SK-N-MC (cell line): ENCODE results near the gene TMEM63A.

Experiments
- DNase-seq: peaks from one replicate; pipeline ENCODE4 v3.0.0-alpha.2; 2011; ENCODE audit warnings: low read depth, low spot score
- H3K27ac ChIP-seq: fragments of 200-600 bp; sonication (generic); 2 replicates; pipeline ENCODE4 v1.5.1; 2016; ENCODE audit warnings: mixed run types
- H3K36me3 ChIP-seq: fragments of 200-600 bp; sonication (generic); 2 replicates; pipeline ENCODE4 v1.6.1; 2017; ENCODE audit warnings: antibody characterized with exemption, low read length, mixed read lengths; ENCODE audit not compliant: insufficient read depth
- H3K4me3 ChIP-seq: fragments of 200-600 bp; sonication (generic); 2 replicates; pipeline ENCODE4 v1.5.1; 2016
- H3K9ac ChIP-seq: fragments of 200-600 bp; sonication (generic); 2 replicates; pipeline ENCODE4 v1.8.0; 2017; ENCODE audit warnings: mixed run types, mixed read lengths; ENCODE audit not compliant: insufficient read length
- H3K9me3 ChIP-seq: fragments of 200-600 bp; sonication (generic); 2 replicates; pipeline ENCODE4 v1.6.1; 2017; ENCODE audit warnings: low read depth, mild to moderate bottlenecking, antibody characterized with exemption, low read length, moderate library complexity, mixed read lengths
- EZH2 ChIP-seq: fragments of 200-600 bp; sonication (generic); IDR thresholded peaks from one replicate; pipeline ENCODE4 v1.6.1; 2017; ENCODE audit warnings: antibody characterized with exemption
- FOXP2 ChIP-seq: optimal IDR thresholded peaks from 2 replicates; pipeline ENCODE3; 2011; ENCODE audit warnings: mild to moderate bottlenecking, moderate library complexity; ENCODE audit not compliant: insufficient read depth; ENCODE audit errors: extremely low read length, control extremely low read depth
- POLR2AphosphoS5 ChIP-seq: IDR thresholded peaks from 2 replicates; pipeline ENCODE4 v1.6.1; 2012; ENCODE audit warnings: mild to moderate bottlenecking, low read depth, low read length, borderline replicate concordance

The TMEM63A gene

GRCh38 chr1:225914391-225914790 is 32.2 kb upstream of the TMEM63A start:
- no peak overlapping the region for H3K9ac ChIP-seq
- no peak overlapping the region for H3K27ac ChIP-seq
- TF ChIP-seq POLR2AphosphoS5 (no peak), FOXP2 (no peak), EZH2 (no peak)
- DNase-seq, result no peak
- no peak overlapping the region for H3K4me3 ChIP-seq
- no peaks in the 10 kb centered on the region for H3K9me3 ChIP-seq
- H3K36me3 ChIP-seq, result peaks cover 16% of the 10 kb centered on the region

DNA sequence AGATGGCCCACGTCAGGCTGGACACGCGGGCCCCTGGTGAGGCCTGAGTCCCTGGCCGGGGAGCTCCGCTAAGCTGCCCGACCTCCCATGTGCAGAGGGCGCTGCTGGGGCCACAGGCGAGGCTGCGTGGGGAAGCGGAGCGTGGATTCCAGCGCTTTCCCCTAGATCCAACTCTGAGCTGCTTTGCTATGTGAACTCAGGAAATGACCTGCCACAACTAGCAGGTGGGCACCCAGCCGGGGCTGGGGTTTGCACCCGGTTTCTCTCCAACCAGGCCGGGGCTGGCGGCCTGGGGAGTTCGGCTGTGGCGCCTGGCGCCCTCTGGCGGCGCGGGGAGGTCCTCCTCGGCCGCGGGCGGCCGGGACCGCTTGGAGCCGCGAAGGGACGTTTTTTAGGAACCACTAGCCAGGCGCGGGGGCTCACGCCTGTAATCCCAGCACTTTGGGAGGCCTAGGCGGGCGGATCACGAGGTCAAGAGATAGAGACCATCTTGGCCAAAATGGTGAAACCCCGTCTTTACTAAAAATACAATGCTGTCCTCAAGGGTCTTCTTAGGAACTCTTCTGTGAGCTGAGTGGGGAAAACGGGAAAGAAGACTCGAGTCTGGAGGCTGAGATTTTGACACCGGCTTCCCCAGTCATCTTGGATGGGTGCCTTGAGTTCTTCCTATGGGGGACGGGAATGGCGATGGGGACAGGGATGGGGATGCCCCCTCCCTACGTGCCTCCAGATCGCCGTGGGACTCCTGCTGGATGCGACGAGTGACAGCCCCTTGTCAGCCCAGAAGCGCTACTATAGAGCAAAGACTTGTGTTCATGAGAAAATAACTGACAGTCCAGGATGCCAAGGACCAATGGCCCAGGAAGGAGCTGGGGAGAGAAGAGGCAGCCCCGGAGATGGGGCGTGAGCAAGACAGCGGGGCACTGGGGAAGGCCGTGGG is 29.3 kb upstream of the TMEM63A start:
- no peaks in the 10 kb centered on the region for H3K36me3 ChIP-seq
- DNase-seq, result no peak
- H3K4me3 ChIP-seq, result no peak overlapping the region
- TF ChIP-seq EZH2 (no peak), POLR2AphosphoS5 (no peak), FOXP2 (no peak)
- H3K9ac ChIP-seq, result no peak overlapping the region
- no peaks in the 10 kb centered on the region for H3K9me3 ChIP-seq
- no peak overlapping the region for H3K27ac ChIP-seq

DNA sequence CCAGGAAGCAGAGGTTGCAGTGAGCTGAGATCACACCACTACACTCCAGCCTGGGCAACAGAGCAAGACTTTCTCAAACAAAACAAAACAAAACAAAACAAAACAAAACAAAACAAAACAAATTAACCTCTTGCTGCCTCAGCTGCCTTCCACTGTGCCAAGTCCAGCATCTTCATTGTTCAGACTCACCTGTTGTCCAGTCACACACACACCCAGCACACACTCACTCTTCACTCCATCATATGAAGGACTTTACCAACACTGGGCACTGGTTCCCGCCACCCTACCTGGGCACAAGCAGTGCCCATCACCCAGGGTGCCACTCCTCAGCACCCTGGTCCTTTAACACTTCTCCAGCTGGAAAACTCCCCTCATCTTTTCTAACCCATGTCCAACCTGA is 27.3 kb upstream of the TMEM63A start:
- no peaks in the 10 kb centered on the region for H3K36me3 ChIP-seq
- H3K27ac ChIP-seq, result no peak overlapping the region
- DNase-seq, result no peak
- no peak for TF ChIP-seq FOXP2
- TF ChIP-seq POLR2AphosphoS5, result no peak
- no peak for TF ChIP-seq EZH2
- H3K9ac ChIP-seq, result no peak overlapping the region
- no peaks in the 10 kb centered on the region for H3K9me3 ChIP-seq
- no peak overlapping the region for H3K4me3 ChIP-seq

DNA sequence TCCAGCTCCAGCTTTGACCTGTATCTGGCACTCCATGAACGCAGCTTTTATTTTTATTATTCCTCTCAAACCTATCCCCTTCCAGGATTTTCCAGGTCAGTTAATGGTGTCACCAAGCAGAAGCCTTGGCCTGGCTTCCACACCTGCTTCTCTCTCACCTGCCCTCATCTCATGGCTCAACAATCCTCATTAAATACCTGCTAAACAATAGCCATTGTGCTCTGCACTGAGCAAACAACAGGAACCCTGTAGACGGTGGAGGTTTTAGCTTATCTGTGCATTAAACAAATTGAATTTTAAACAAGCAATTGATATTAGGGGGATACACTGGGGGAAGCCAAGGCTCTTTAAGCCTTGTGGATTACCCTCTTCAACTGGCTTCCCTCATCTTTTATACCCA is 26.6 kb upstream of the TMEM63A start:
- Histone ChIP-seq H3K9ac (no peak overlapping the region), H3K4me3 (no peak overlapping the region), H3K9me3 (no peaks in the 10 kb centered on the region), H3K27ac (no peak overlapping the region), H3K36me3 (no peaks in the 10 kb centered on the region)
- DNase-seq, result no peak
- TF ChIP-seq POLR2AphosphoS5, result no peak
- TF ChIP-seq EZH2, result no peak
- TF ChIP-seq FOXP2, result no peak

GRCh38 chr1:225908013-225908640 is 25.9 kb upstream of the TMEM63A start:
- TF ChIP-seq FOXP2 (no peak), POLR2AphosphoS5 (no peak), EZH2 (no peak)
- DNase-seq, result no peak
- no peaks in the 10 kb centered on the region for H3K36me3 ChIP-seq

DNA sequence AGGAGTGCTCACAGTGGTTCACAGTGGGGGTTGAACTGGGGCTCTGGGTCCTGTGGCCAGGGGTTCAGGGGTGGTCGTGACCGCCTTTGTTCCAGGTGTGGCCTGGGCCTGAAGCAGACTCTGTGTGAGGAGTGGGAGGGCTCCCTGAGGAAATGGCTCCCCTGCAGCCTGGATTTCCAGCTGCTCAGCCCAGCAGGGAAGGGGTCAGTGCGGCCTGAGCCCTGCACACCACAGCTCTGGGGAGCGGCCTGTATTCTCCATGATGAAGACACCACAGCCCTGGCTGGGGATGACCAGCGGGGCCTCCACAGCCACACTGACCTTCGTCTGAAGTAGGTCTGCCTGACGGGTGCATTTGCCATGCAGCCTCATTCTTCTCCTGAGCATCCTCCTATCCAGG is 25.2 kb upstream of the TMEM63A start:
- Histone ChIP-seq H3K4me3 (no peak overlapping the region), H3K9me3 (no peaks in the 10 kb centered on the region), H3K36me3 (no peaks in the 10 kb centered on the region), H3K9ac (no peak overlapping the region), H3K27ac (no peak overlapping the region)
- TF ChIP-seq EZH2 (no peak), POLR2AphosphoS5 (no peak), FOXP2 (no peak)
- DNase-seq, result no peak

More at GRCh38 chr1:225908013-225908640, 25.9 kb upstream of the TMEM63A start:
- no peaks in the 10 kb centered on the region for H3K9me3 ChIP-seq
- no peak overlapping the region for H3K9ac ChIP-seq
- H3K4me3 ChIP-seq, result no peak overlapping the region
- H3K27ac ChIP-seq, result no peak overlapping the region

DNA sequence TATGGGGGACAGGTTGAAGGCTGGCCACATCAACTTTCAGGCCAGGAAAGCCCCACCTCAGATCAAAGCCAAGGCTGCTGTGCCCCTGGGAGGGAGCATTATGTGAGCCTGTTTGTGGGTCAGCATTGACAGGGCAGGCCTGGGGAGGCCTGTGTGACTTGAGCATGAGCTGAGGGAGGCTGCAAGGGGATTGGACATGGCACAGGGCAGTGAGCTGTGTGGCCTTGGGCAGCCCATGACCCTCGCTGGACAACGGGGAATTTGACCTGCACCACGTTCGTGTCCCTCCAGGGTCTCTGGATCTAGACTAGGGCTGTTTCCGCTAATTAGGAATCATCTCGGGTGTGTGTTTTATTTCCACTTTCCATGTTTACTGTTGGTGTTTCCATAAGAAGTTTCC is 24.3 kb upstream of the TMEM63A start:
- no peak for DNase-seq
- TF ChIP-seq POLR2AphosphoS5 (no peak), FOXP2 (no peak), EZH2 (no peak)
- Histone ChIP-seq H3K36me3 (no peaks in the 10 kb centered on the region), H3K9me3 (no peaks in the 10 kb centered on the region), H3K27ac (no peak overlapping the region), H3K9ac (no peak overlapping the region), H3K4me3 (no peak overlapping the region)

DNA sequence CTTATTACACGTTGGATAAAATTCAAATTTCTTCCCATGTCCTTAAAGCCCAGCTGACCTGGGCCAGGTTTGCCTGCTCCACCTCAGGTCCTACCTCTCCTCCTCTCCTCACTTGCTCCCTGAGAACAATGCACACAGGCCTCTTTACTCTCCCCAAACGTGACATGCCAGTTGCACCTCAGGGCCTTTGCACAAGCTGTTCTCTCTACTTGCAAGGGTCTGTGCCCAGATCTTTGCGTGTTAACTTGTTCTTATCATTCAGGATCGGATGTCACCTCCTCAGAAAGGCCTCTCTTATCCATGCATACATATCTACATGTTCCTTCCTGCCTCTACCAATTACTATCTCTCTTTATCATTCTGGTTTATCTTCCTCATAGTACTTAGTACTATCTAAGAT is 21.4 kb upstream of the TMEM63A start:
- TF ChIP-seq FOXP2 (no peak), POLR2AphosphoS5 (no peak), EZH2 (no peak)
- no peak for DNase-seq
- Histone ChIP-seq H3K9me3 (no peaks in the 10 kb centered on the region), H3K9ac (no peak overlapping the region), H3K27ac (no peak overlapping the region), H3K36me3 (no peaks in the 10 kb centered on the region), H3K4me3 (no peak overlapping the region)
